Measurements from ENCODE around the gene TNIK.

Gene TNIK

GRCh38 chr3:171018156-171018935 is 441.9 kb downstream of the TNIK start:
- Mint-ChIP-seq H3K27ac (no peak overlapping the region), H3K4me1 (ENCODE audit: low read depth in 2 of 2) (no peaks in the 10 kb centered on the region), H3K27me3 (peaks cover 39 to 44% of the 10 kb centered on the region in 2 donors), H3K36me3 (ENCODE audit: insufficient read depth) (no peaks in the 10 kb centered on the region), H3K4me3 (no peak overlapping the region), H3K9me3 (no peaks in the 10 kb centered on the region)
- ATAC-seq (replicated peaks) (no peak), DNase-seq (no peak)

- ATAC-seq (replicated peaks) (no peak), DNase-seq (no peak)
- H3K27me3 Mint-ChIP-seq: peaks cover 20 to 31% of the 10 kb centered on the region in 2 donors
- H3K36me3 Mint-ChIP-seq (ENCODE audit: insufficient read depth): no peaks in the 10 kb centered on the region
- H3K9me3 Mint-ChIP-seq: no peaks in the 10 kb centered on the region
- no peak overlapping the region for H3K4me3 Mint-ChIP-seq
- H3K4me1 Mint-ChIP-seq (ENCODE audit: low read depth in 2 of 2): no peaks in the 10 kb centered on the region
- H3K27ac Mint-ChIP-seq: no peak overlapping the region
These were observed 446.1 kb downstream of the TNIK start for GRCh38 chr3:171013822-171014748.

GRCh38 chr3:171011873-171012336 is 448.3 kb downstream of the TNIK start:
- no peaks in the 10 kb centered on the region for H3K4me1 Mint-ChIP-seq (ENCODE audit: low read depth in 2 of 2)
- peaks cover 15 to 20% of the 10 kb centered on the region in 2 donors for H3K27me3 Mint-ChIP-seq
- H3K4me3 Mint-ChIP-seq: no peak overlapping the region
- ATAC-seq (replicated peaks): no peak
- no peak overlapping the region for H3K27ac Mint-ChIP-seq
- no peak for DNase-seq
- H3K9me3 Mint-ChIP-seq: no peaks in the 10 kb centered on the region
- H3K36me3 Mint-ChIP-seq (ENCODE audit: insufficient read depth): no peaks in the 10 kb centered on the region

Data from effector memory CD8-positive, alpha-beta T cell (primary cell).